GM19468 (cell line): Measurements from ENCODE around the gene TGFBR3L.
"Not testable (repeated sequence)": the region's sequence is repeated elsewhere in the genome, so short reads cannot be mapped to it uniquely, and the experiment has no call there.

Experiments
- ATAC-seq: cut with Tn5 transposase; IDR thresholded peaks from one replicate; pipeline ENCODE4 v1.9.1; 2021; ENCODE audit warnings: mild to moderate bottlenecking, moderate library complexity, moderate number of reproducible peaks; ENCODE audit not compliant: unreplicated experiment; ENCODE audit errors: extremely low read depth

TGFBR3L gene

GRCh38 chr19:7926727-7927604 lies 12.3 kb downstream of the TGFBR3L start:
- ATAC-seq: no peak

GRCh38 chr19:7927605-7928333 lies 13.1 kb downstream of the TGFBR3L start:
- no peak for ATAC-seq

GRCh38 chr19:7928334-7928706 lies 13.7 kb downstream of the TGFBR3L start:
- no peak for ATAC-seq

- ATAC-seq: no peak
Observed at GRCh38 chr19:7928741-7929701, 14.4 kb downstream of the TGFBR3L start.

GRCh38 chr19:7930030-7930429 lies 15.4 kb downstream of the TGFBR3L start:
- not testable (repeated sequence) for ATAC-seq

- ATAC-seq: no peak
Observed at GRCh38 chr19:7930765-7931164, 16.1 kb downstream of the TGFBR3L start.

- no peak for ATAC-seq
Observed at GRCh38 chr19:7931221-7932061, 16.8 kb downstream of the TGFBR3L start.

- no peak for ATAC-seq
Observed at GRCh38 chr19:7932276-7932929, 17.8 kb downstream of the TGFBR3L start.

- no peak for ATAC-seq
Observed at GRCh38 chr19:7932930-7933300, 18.3 kb downstream of the TGFBR3L start.

- ATAC-seq: no peak
Observed at GRCh38 chr19:7933411-7933810, 18.8 kb downstream of the TGFBR3L start.

- no peak for ATAC-seq
Observed at GRCh38 chr19:7933828-7934725, 19.4 kb downstream of the TGFBR3L start.

- no peak for ATAC-seq
Observed at GRCh38 chr19:7934766-7935165, 20.1 kb downstream of the TGFBR3L start.

GRCh38 chr19:7940841-7941240 lies 26.2 kb downstream of the TGFBR3L start:
- ATAC-seq: no peak

GRCh38 chr19:7941895-7942596 lies 27.4 kb downstream of the TGFBR3L start:
- no peak for ATAC-seq

- no peak for ATAC-seq
Observed at GRCh38 chr19:7942981-7943443, 28.4 kb downstream of the TGFBR3L start.

- peak; percentile 92 for ATAC-seq
Observed at GRCh38 chr19:7943444-7944176, 29.0 kb downstream of the TGFBR3L start, which contains the start of gene TIMM44. Gene TIMM44, minus strand, starts transcription at chr19:7943666. Its CDS starts 15 bp downstream, at chr19:7943651.
